ENCODE data around the gene HMGCLL1.

Gene HMGCLL1

DNA sequence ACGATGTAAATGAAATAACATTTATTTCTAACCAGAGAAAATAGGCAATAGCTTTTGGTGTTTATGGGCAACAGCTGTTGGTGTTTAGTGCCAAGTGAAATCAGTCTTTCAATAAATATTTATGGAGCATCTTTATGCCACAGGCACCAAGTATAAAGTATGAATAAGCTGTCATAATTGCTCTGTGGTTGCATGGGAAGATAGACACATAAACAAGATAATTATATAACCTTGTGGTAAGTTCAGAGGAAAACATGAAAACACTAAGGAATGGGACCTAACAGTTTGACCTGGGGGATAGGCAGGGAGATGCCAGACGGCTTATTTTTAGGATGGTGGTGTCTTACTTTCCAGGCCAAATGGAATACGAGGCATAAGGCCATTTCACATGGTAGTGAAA lies 140.8 kb downstream of the HMGCLL1 start:
- DNase-seq: no peak

DNA sequence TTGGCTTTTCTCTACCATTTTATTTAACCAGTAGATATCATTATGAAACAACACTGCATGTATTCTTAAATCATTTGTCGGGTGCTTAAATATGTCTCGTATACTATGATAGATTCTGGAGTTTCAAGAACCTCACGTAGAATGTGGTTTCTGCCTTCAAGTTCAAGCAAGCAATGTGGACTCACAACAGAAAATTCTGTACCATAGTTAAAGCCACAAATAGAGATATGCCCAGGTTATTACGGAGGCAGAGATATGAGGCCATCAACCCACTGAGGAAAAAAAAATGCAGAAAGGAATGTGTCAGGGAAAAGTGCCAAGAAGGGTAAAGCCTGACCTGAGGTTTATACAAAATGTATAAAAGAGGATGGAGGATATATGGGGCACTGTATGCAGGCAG lies 141.9 kb downstream of the HMGCLL1 start:
- DNase-seq: no peak

DNA sequence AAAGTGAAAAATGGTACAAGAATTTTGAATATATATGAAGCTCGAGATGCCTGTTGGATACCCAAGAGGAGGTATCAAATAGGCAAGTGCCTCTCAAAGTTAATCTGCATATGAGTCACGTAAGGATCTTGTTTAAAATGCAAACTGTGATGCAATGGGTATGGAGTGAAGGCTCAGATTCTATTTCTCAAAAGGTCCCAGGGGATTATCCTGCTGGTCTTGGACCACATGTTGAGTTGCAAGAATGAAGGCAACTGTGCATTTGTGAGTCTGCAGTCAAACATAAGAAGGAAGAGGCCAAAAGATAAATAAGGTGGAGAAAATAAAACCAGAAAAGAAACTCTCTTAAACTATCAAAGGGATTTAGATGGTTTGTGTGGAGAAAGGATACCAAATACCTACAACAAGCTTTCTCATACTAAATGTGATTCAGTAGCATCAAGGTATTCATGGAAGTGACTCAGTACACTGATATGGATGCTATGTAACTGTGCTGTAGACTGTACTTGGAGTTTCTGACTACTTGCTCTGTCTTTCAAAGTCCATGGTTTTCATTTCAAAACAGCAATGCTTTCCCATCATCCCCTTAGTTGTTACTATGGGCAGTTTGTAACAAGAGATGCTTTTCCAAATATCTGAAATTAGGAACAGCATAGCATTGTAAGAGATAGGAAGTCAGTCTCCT lies 145.4 kb downstream of the HMGCLL1 start:
- DNase-seq: no peak

DNA sequence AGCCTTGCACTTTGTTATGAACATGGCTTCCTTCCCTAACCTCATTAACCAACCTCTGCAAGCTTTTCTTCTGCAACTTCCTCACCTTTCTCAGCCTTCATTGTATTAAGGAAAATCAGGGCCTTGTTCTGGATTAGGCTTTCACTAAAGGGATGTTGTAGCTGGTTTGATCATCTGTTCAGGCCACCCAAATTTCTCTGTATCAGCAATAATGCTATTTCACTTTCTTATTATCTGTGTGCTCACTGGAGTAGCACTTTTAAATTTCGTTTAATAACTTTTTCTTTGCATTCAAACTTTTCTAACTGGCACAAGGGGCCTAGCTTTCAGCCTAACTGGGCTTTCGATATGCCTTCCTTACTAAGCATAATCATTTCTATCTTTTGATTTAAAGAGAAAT lies 155.1 kb downstream of the HMGCLL1 start:
- DNase-seq: no peak

DNA sequence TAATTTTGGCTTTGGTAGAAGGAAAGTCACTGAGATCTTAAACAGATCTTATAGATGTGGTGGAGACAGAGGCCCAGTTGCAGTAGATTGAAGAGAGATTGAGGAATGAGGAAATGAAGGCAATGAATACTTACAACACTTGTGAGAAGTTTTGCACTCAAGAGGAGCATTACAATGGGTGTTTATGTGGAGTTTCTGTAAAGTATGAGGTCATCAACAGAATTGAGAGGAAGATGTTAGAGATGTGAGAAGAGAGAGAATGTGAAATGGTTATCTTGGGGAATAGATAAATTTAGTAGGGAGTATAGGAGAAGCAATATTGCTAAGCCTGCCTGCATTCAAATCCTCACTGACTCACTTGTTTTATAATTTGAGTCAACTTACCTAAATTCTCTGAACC lies 168.3 kb downstream of the HMGCLL1 start:
- DNase-seq: no peak

DNA sequence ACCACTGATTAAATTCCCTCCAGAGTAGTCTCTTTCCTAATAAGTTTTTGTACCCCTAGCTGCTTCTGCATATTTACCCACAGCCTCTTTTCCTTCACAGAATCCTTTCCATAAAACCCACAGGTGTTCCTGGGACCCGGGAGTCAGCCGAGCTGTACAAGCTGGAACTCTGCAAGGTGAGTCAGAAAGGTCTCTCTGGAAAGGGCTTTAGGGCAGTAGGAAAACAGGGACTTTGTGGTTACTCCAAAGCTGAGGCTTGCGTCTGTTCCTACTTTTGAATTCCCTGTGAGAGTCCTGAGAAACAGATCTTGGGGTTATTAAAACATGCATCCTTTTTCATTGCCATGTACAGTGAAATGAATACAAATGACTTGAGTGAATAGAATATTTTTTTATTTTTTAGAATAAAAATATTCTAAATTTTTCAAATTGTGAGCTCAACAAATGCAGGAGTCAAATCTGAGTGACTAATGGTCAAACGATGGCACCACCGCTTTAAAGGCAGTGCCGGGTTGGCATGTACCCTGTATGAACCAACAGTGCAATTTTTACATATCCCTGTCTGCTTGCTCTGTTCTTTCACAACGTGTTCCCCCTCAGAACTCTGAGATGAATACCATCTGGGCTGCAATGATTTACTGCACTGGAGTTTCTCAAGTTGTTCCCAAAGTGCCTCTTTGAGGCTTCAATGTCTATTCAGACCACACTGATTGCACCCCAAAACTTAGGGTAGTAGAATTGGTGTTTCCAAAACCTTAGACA lies 173.3 kb downstream of the HMGCLL1 start:
- no peak for DNase-seq

DNA sequence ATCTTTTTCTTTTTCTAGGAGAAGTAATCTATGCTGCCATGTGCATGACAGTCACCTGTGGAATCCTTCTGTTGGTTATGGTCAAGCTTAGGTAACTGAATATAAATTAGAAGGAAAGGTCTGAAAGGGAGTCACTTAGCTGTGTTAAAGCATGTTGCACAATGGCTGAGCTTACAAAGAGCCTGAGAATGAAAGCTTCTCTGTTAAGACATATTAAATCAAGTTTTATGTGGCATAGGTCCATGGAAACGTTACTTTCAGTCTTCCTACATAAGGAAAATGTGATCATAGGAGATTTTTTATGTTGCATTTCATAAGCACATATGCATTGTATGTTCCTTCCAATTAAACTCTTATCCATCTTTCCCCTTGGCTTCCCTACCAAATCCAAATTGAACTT lies 179.6 kb downstream of the HMGCLL1 start:
- DNase-seq: no peak

DNA sequence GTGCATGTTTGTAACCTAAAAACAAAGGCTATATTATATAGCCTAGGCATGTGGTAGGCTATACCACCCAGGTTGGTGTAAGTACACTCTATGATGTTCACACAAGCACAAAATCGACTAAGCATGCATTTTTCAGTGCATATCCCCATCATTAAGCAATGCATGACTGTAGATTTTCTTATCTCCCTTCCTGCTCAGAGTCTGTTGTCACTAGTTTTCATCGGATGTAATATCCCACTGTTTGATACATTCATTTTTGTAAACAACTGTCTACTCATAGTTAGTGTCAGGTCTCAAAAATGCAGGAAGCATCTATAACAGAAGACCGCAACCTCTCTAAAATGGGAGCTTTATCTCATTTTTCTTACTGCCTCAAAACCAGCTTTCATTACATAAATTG lies 181.0 kb downstream of the HMGCLL1 start:
- no peak for DNase-seq

DNA sequence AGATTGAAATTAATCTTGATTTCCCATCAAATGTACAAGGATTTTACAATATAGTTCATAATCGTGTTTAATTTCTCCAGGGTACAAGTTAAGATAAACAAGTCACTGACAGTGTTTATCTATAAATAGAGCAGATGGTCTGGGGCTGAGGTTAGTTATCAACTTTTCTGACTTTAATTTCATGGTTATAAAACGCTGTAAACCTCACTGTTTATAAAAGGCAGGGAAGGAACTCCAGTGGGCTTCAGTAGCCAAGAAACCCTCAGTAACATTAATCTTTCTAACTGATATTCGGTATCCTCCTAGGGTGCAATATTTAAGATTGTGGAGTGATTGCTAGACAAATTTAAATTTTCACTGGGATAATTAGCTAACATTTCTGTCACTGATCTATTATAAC lies 183.1 kb downstream of the HMGCLL1 start:
- DNase-seq: no peak

DNA sequence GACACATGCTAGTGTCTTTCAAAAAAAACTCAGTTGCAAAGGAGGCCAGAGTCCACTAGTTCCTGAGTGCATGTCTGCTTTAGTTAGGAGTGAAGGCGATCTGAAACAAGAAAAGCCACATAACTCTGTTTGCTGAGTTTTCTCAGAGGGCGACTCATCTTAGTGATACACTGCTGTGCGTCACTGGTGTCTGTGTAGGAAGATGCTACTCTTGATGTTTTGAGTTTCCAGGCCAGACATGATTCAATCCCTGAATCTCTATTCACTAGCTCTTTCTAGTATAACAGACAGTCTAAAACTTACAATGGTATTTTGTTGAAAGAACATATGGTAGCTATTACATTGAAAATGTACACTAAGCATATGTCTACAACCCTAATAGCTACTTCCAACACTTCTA lies 190.8 kb downstream of the HMGCLL1 start:
- no peak for DNase-seq

All from activated CD4-positive, CD25-positive, alpha-beta regulatory T cell (primary cell).